PFSK-1 (cell line): ENCODE results near the gene TBPL2.

Experiments used
- FOXP2 ChIP-seq: optimal IDR thresholded peaks from 2 replicates; pipeline ENCODE3; 2011; ENCODE audit warnings: borderline replicate concordance, control low read depth, inconsistent platforms; ENCODE audit not compliant: insufficient read depth; ENCODE audit errors: extremely low read length, extremely low read depth
- POLR2AphosphoS5 ChIP-seq: IDR thresholded peaks from 2 replicates; pipeline ENCODE4 v1.6.1; 2012; ENCODE audit warnings: low read depth, mild to moderate bottlenecking, control low read depth, low read length, moderate library complexity
- SIN3A ChIP-seq: IDR thresholded peaks from 2 replicates; pipeline ENCODE4 v1.6.1; 2012; ENCODE audit warnings: mild to moderate bottlenecking, low read length, moderate library complexity, borderline replicate concordance; ENCODE audit not compliant: insufficient read depth
- TAF1 ChIP-seq: IDR thresholded peaks from 2 replicates; pipeline ENCODE4 v1.6.1; 2012; ENCODE audit warnings: low read length, control low read depth, borderline replicate concordance; ENCODE audit not compliant: insufficient read depth
- TF ChIP-seq, protein P1 (sequence below), 2 experiments: IDR thresholded peaks; 2 replicates each; pipeline versions ENCODE4 v1.6.1 to v1.8.0; 2011 to 2012; ENCODE audit warnings: low read depth in 2 of 2, low read length in 2 of 2, control low read depth in 1 of 2, inconsistent platforms in 1 of 2, mild to moderate bottlenecking in 1 of 2, moderate library complexity in 1 of 2; ENCODE audit not compliant: insufficient read depth in 1 of 2

TBPL2 gene

DNA sequence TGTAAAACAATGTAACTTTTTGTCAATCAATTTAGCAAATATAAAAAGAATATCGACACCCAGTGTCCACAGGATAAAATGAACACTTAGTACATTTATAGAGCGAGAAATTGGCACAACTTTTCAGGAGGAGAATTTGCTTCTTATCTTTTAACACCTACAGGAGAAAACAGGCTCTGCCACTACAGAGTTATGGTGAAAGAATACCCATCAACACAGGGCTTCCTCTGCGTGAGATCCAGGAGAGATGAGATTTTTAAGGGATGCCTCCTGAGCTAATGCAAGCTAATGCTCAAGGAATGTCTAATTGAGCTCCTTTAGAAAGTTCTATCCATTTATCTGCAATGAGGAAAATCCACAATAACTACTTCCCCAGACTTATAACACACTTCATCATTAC, 7.8 kb downstream of the TBPL2 start:
- TF ChIP-seq POLR2AphosphoS5 (no peak), FOXP2 (no peak), SIN3A (no peak), TAF1 (no peak)
- TF ChIP-seq, protein P1, sequence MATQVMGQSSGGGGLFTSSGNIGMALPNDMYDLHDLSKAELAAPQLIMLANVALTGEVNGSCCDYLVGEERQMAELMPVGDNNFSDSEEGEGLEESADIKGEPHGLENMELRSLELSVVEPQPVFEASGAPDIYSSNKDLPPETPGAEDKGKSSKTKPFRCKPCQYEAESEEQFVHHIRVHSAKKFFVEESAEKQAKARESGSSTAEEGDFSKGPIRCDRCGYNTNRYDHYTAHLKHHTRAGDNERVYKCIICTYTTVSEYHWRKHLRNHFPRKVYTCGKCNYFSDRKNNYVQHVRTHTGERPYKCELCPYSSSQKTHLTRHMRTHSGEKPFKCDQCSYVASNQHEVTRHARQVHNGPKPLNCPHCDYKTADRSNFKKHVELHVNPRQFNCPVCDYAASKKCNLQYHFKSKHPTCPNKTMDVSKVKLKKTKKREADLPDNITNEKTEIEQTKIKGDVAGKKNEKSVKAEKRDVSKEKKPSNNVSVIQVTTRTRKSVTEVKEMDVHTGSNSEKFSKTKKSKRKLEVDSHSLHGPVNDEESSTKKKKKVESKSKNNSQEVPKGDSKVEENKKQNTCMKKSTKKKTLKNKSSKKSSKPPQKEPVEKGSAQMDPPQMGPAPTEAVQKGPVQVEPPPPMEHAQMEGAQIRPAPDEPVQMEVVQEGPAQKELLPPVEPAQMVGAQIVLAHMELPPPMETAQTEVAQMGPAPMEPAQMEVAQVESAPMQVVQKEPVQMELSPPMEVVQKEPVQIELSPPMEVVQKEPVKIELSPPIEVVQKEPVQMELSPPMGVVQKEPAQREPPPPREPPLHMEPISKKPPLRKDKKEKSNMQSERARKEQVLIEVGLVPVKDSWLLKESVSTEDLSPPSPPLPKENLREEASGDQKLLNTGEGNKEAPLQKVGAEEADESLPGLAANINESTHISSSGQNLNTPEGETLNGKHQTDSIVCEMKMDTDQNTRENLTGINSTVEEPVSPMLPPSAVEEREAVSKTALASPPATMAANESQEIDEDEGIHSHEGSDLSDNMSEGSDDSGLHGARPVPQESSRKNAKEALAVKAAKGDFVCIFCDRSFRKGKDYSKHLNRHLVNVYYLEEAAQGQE (IDR thresholded peaks at IDR 0.05; ENCODE audit: insufficient read depth in 1 of 2, low read depth in 2 of 2, low read length in 2 of 2): no peak

DNA sequence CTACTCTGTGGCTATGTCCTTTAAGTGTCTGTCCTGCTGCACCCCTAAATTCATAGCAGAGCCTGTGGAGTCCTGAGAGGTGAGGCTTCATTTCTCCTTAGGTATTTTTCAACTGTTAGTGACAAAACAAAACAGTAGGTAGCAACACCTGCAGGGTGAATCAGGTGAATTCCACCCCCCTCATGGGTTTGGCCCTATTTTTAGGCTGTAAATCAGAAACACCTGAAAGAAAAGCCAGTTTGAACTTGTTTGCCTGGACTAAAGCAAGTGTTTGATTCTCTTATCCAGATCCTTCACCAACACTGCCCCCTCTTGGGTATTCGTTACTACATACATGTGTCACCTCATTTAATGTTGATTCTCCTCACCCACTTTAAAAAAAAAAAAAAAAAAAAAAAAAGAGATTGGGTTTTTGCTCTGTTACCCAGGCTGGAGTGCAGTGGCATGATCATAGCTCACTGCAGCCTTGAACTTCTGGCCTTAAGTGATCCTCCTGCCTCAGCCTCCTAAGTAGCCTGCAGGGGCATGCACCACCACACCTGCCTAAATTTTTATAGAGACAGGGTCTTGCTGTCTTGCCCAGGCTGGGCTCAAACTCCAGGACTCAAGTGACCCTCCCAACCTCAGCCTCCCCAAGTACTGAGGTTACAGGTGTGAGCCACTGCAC, 10.3 kb downstream of the TBPL2 start:
- TF ChIP-seq, protein P1 (IDR thresholded peaks at IDR 0.05; ENCODE audit: insufficient read depth in 1 of 2, low read depth in 2 of 2, low read length in 2 of 2): no peak
- no peak for TF ChIP-seq SIN3A
- no peak for TF ChIP-seq FOXP2
- TF ChIP-seq POLR2AphosphoS5: no peak
- TF ChIP-seq TAF1: no peak

DNA sequence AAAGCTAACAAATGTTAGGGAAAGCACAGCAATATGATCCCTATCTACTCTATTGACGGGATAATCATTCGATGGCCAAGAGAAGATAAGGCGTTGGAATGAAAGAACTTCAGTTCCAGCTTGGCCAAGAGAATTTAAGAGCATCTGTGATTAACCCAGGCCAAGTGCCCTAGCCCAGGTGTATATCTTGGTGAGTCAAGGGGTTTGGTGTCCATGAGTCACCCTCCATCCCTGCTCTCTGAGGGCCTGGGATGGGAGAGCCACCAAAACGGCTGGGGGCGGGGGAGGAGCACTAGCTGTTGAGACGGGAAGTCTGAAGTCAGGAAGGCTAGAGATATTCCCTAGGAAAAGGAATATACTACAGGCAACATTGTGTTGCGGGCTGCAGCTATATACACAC, 13.0 kb downstream of the TBPL2 start:
- TF ChIP-seq TAF1 (no peak), FOXP2 (no peak), SIN3A (no peak), POLR2AphosphoS5 (no peak)
- TF ChIP-seq, protein P1 (IDR thresholded peaks at IDR 0.05; ENCODE audit: insufficient read depth in 1 of 2, low read depth in 2 of 2, low read length in 2 of 2): no peak

DNA sequence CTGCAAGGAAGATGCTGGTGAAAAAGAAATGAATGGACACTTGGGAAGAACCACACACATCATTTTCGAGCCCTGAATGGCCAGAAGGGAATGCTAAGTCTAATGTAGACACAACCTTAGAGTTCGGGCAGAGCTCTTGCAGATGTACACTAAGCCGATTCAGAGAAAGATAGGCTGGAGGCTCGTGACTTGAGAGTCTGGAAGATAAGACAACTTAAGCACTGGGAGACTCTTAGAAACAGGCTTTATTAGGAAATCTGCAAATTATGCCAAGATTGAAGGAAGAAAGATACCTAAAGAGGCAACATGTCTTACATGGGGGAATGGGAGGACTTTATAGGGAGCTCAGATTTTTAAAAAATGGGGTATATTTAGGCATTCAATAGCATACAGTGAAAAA, 13.5 kb downstream of the TBPL2 start:
- no peak for TF ChIP-seq TAF1
- no peak for TF ChIP-seq FOXP2
- TF ChIP-seq SIN3A: no peak
- no peak for TF ChIP-seq POLR2AphosphoS5
- TF ChIP-seq, protein P1 (IDR thresholded peaks at IDR 0.05; ENCODE audit: insufficient read depth in 1 of 2, low read depth in 2 of 2, low read length in 2 of 2): no peak
